H1 (cell line): ENCODE results near the gene CLPX. TPM values are rescaled to one million over a fixed set of nuclear protein-coding genes. Genes with fewer than 3 reads are reported as not detected.

Experiments
- CTCF ChIA-PET: fragments of 300-600 bp; sonication (Branson Sonifier 250); formaldehyde crosslinking; loops from one replicate; lab custom pipeline; 2021; ENCODE audit not compliant: partially characterized antibody; lab: Charles Lee
- POLR2A ChIA-PET: fragments of 300-600 bp; sonication (Branson Sonifier 250); formaldehyde crosslinking; loops from one replicate; lab custom pipeline; 2021; ENCODE audit warnings: inconsistent platforms; ENCODE audit not compliant: partially characterized antibody; lab: Charles Lee
- DNase-seq, 2 experiments: peaks; one replicate each; pipeline versions ENCODE4 v3.0.0 to v3.0.0-alpha.2; 2010 to 2022; ENCODE audit warnings: low spot score in 2 of 2, low read depth in 1 of 2, mixed read lengths in 1 of 2
- FAIRE-seq: peaks from 2 replicates; lab custom pipeline; 2011; peaks lifted over from hg19 to GRCh38; lab: Jason Lieb, UNC
- H2AFZ ChIP-seq: 2 replicates; pipeline ENCODE4 v1.8.1; 2012; ENCODE audit warnings: low read length, inconsistent platforms
- H2AK5ac ChIP-seq: 2 replicates; pipeline ENCODE4 v1.6.1; 2013; ENCODE audit warnings: low read depth, low read length
- H2BK120ac ChIP-seq: replicated peaks from 2 replicates; pipeline ENCODE3; 2013; ENCODE audit warnings: low read depth, low read length, inconsistent platforms
- H2BK12ac ChIP-seq: 2 replicates; pipeline ENCODE4 v1.6.1; 2013; ENCODE audit warnings: low read depth, low read length
- H2BK15ac ChIP-seq: 2 replicates; pipeline ENCODE4 v1.6.1; 2013; ENCODE audit warnings: low read length
- H2BK20ac ChIP-seq: 2 replicates; pipeline ENCODE4 v1.6.1; 2013; ENCODE audit warnings: low read length
- H2BK5ac ChIP-seq: 2 replicates; pipeline ENCODE4 v1.6.1; 2013; ENCODE audit warnings: low read depth, low read length
- H3K14ac ChIP-seq: 2 replicates; pipeline ENCODE4 v1.6.1; 2013; ENCODE audit warnings: inconsistent platforms; ENCODE audit not compliant: insufficient read length
- H3K18ac ChIP-seq: 2 replicates; pipeline ENCODE4 v1.6.1; 2013; ENCODE audit warnings: low read length; ENCODE audit errors: extremely low read depth
- H3K23ac ChIP-seq: 2 replicates; pipeline ENCODE4 v1.6.1; 2013; ENCODE audit warnings: inconsistent platforms; ENCODE audit not compliant: insufficient read length
- H3K23me2 ChIP-seq: 2 replicates; pipeline ENCODE4 v1.6.1; 2013; ENCODE audit warnings: low read depth, low read length
- H3K27ac ChIP-seq: 2 replicates; pipeline ENCODE4 v1.6.1; 2011; ENCODE audit warnings: low read depth, low read length, inconsistent platforms
- H3K27me3 ChIP-seq, 4 experiments: replicated peaks in 1 of 4; 1 replicate in 1 of 4; 2 replicates in 3 of 4; pipeline versions ENCODE4 v1.6.1 to v1.8.1; 2011 to 2013; ENCODE audit warnings: low read length in 3 of 4, mild to moderate bottlenecking in 3 of 4, inconsistent platforms in 2 of 4, mixed read lengths in 2 of 4, moderate library complexity in 1 of 4; ENCODE audit not compliant: control insufficient read depth in 3 of 4, insufficient read depth in 3 of 4; ENCODE audit errors: extremely low read depth in 1 of 4
- H3K36me3 ChIP-seq, 4 experiments: 2 replicates each; pipeline versions ENCODE4 v1.6.1 to v1.8.1; 2011 to 2013; ENCODE audit warnings: mild to moderate bottlenecking in 4 of 4, low read length in 3 of 4, moderate library complexity in 2 of 4, control low read depth in 1 of 4, inconsistent platforms in 1 of 4; ENCODE audit not compliant: insufficient read depth in 4 of 4, control insufficient read depth in 2 of 4
- H3K4ac ChIP-seq: replicated peaks from 2 replicates; pipeline ENCODE3; 2013; ENCODE audit warnings: low read length, low read depth, mixed read lengths, inconsistent platforms; ENCODE audit not compliant: insufficient read length
- H3K4me1 ChIP-seq, 4 experiments: replicated peaks in 1 of 4; 1 replicate in 1 of 4; 2 replicates in 3 of 4; pipeline versions ENCODE4 v1.6.1 to v1.8.1; 2011 to 2013; ENCODE audit warnings: low read length in 3 of 4, inconsistent platforms in 2 of 4, mixed read lengths in 1 of 4; ENCODE audit not compliant: insufficient read depth in 4 of 4, control insufficient read depth in 3 of 4
- H3K4me2 ChIP-seq, 2 experiments: 2 replicates each; pipeline versions ENCODE4 v1.6.1 to v1.8.1; 2011 to 2013; ENCODE audit warnings: low read depth in 2 of 2, low read length in 2 of 2, control low read depth in 1 of 2, inconsistent platforms in 1 of 2, mild to moderate bottlenecking in 1 of 2; ENCODE audit not compliant: insufficient read depth in 1 of 2
- H3K4me3 ChIP-seq, 4 experiments: fragments of 200-600, 300-600 bp in 1 of 4; sonication (generic), shearing (Covaris generic), sonication (Bioruptor Twin) in 1 of 4; 2 replicates each; pipeline versions ENCODE4 v1.5.1 to v1.8.1; 2011 to 2016; ENCODE audit warnings: low read length in 4 of 4, low read depth in 3 of 4, control low read depth in 2 of 4, inconsistent platforms in 2 of 4, mild to moderate bottlenecking in 2 of 4, mixed read lengths in 1 of 4, moderate library complexity in 1 of 4; ENCODE audit not compliant: insufficient read depth in 2 of 4; ENCODE audit errors: extremely low read depth in 1 of 4
- H3K56ac ChIP-seq: replicated peaks from 2 replicates; pipeline ENCODE3; 2013; ENCODE audit warnings: low read depth, mild to moderate bottlenecking, mixed read lengths, low read length, inconsistent platforms; ENCODE audit not compliant: insufficient read length
- H3K79me1 ChIP-seq: 2 replicates; pipeline ENCODE4 v1.6.1; 2013; ENCODE audit warnings: low read depth, low read length, control low read depth
- H3K79me2 ChIP-seq, 2 experiments: 2 replicates each; pipeline versions ENCODE4 v1.6.1 to v1.8.1; 2012 to 2013; ENCODE audit warnings: low read length in 2 of 2, mild to moderate bottlenecking in 2 of 2, inconsistent platforms in 1 of 2; ENCODE audit not compliant: insufficient read depth in 2 of 2, control insufficient read depth in 1 of 2
- H3K9ac ChIP-seq, 4 experiments: replicated peaks in 1 of 4; 1 replicate in 1 of 4; 2 replicates in 3 of 4; pipeline versions ENCODE4 v1.6.1 to v1.8.1; 2011 to 2013; ENCODE audit warnings: low read depth in 3 of 4, low read length in 3 of 4, control low read depth in 2 of 4, mild to moderate bottlenecking in 2 of 4, moderate library complexity in 2 of 4, inconsistent platforms in 1 of 4; ENCODE audit errors: extremely low read depth in 1 of 4
- H3K9me3 ChIP-seq, 2 experiments: 2 replicates each; pipeline versions ENCODE4 v1.6.1 to v1.8.1; 2012 to 2013; ENCODE audit warnings: mild to moderate bottlenecking in 2 of 2, moderate library complexity in 2 of 2, control low read depth in 1 of 2, inconsistent platforms in 1 of 2, low read depth in 1 of 2, low read length in 1 of 2, mixed read lengths in 1 of 2; ENCODE audit not compliant: insufficient read depth in 2 of 2
- H4K20me1 ChIP-seq, 2 experiments: replicated peaks in 1 of 2; 2 replicates each; pipeline versions ENCODE3 to v1.8.1; 2011 to 2013; ENCODE audit warnings: inconsistent platforms in 2 of 2, low read length in 2 of 2, mild to moderate bottlenecking in 1 of 2; ENCODE audit not compliant: insufficient read depth in 2 of 2, control insufficient read depth in 1 of 2
- H4K5ac ChIP-seq: 2 replicates; pipeline ENCODE4 v1.6.1; 2013; ENCODE audit warnings: low read length, low read depth, mixed read lengths, inconsistent platforms; ENCODE audit not compliant: insufficient read length
- H4K8ac ChIP-seq: 2 replicates; pipeline ENCODE4 v1.8.0; 2013; ENCODE audit warnings: mild to moderate bottlenecking, moderate library complexity, low read length, inconsistent platforms; ENCODE audit not compliant: insufficient read depth; ENCODE audit errors: extremely low read depth
- H4K91ac ChIP-seq: replicated peaks from 2 replicates; pipeline ENCODE3; 2013; ENCODE audit warnings: low read length, mixed read lengths, inconsistent platforms; ENCODE audit not compliant: insufficient read length
- CBX5 ChIP-seq: fragments of 300-800, 300-1000 bp; sonication (generic); IDR thresholded peaks from 2 replicates; pipeline ENCODE4 v1.7.1; 2016; ENCODE audit warnings: antibody characterized with exemption, low read length, low read depth
- CEBPB ChIP-seq: IDR thresholded peaks from 2 replicates; pipeline ENCODE4 v1.6.1; 2012; ENCODE audit warnings: low read depth, low read length
- CHD2 ChIP-seq: IDR thresholded peaks from 2 replicates; pipeline ENCODE4 v1.6.1; 2012; ENCODE audit warnings: low read length, improper control_type of control experiment
- EZH2 ChIP-seq: fragments of 200-600 bp; sonication (generic); IDR thresholded peaks from 2 replicates; pipeline ENCODE4 v1.7.1; 2012; ENCODE audit warnings: low read depth, mild to moderate bottlenecking, moderate library complexity, low read length, inconsistent platforms; ENCODE audit not compliant: severe bottlenecking
- GABPA ChIP-seq: IDR thresholded peaks from 2 replicates; pipeline ENCODE4 v1.6.1; 2011; ENCODE audit warnings: mild to moderate bottlenecking, low read length, moderate library complexity, borderline replicate concordance; ENCODE audit not compliant: insufficient read depth
- GTF2F1 ChIP-seq: IDR thresholded peaks from 2 replicates; pipeline ENCODE4 v1.6.1; 2012; ENCODE audit warnings: low read depth, low read length, improper control_type of control experiment, borderline replicate concordance
- HDAC2 ChIP-seq, 2 experiments: fragments of 300-600 bp in 1 of 2; sonication (generic) in 1 of 2; IDR thresholded peaks; 2 replicates each; pipeline ENCODE4 v1.6.1; 2011 to 2012; ENCODE audit warnings: low read depth in 2 of 2, low read length in 2 of 2, mild to moderate bottlenecking in 2 of 2, moderate library complexity in 2 of 2, borderline replicate concordance in 1 of 2, inconsistent platforms in 1 of 2
- NRF1 ChIP-seq: IDR thresholded peaks from 2 replicates; pipeline ENCODE4 v1.6.1; 2011; ENCODE audit warnings: mild to moderate bottlenecking, low read depth, low read length, improper control_type of control experiment
- SIX5 ChIP-seq: IDR thresholded peaks from 2 replicates; pipeline ENCODE4 v1.6.1; 2011; ENCODE audit warnings: mild to moderate bottlenecking, low read depth, low read length
- SP2 ChIP-seq: IDR thresholded peaks from 2 replicates; pipeline ENCODE4 v1.6.1; 2012; ENCODE audit warnings: mild to moderate bottlenecking, low read length, inconsistent platforms
- TBP ChIP-seq: IDR thresholded peaks from 2 replicates; pipeline ENCODE4 v1.6.1; 2011; ENCODE audit warnings: low read depth, low read length, improper control_type of control experiment
- WGBS, 2 experiments: shearing (Covaris generic) in 1 of 2; methylation state at CpG; one replicate each; pipeline versions ENCODE4 v1.1.6 to v1.1.7; 2013 to 2015; ENCODE audit warnings: low lambda C conversion rate in 2 of 2, mixed read lengths in 2 of 2, inconsistent platforms in 1 of 2, low coverage in 1 of 2, missing lambda C conversion rate in 1 of 2; ENCODE audit not compliant: insufficient replicate concordance in 2 of 2, insufficient coverage in 1 of 2, insufficient read length in 1 of 2; ENCODE audit errors: extremely low coverage in 1 of 2, missing lambda C conversion rate in 1 of 2; 5-methylcytosine and 5-hydroxymethylcytosine counted together
- polyA plus RNA-seq, 7 experiments: library from polyadenylated mRNA; depleted of rRNA in 3 of 7; stranded (reverse) in 5 of 7; unstranded in 2 of 7; fragments of >200 nt in 5 of 7; fragments of 200-250 nt in 2 of 7; gene quantifications; 1 replicate in 5 of 7; 2 replicates in 1 of 7; 4 replicates in 1 of 7; pipeline versions ENCODE4 v1.2.1 to v1.2.3, GENCODE V29; 2011 to 2013; ENCODE audit warnings: missing spikeins in 2 of 7, mixed read lengths in 2 of 7
- total RNA-seq: library from RNA; stranded (reverse); fragmentation: NEBNext Ultra II Directional; extraction: Animal tissue kit (Norgen Biotek cat#: 25700); gene quantifications from 2 replicates; pipeline ENCODE4 v1.2.1, GENCODE V29; 2021
- TF ChIP-seq, protein P1 (sequence below), 3 experiments: IDR thresholded peaks; 1 replicate in 2 of 3; 2 replicates in 1 of 3; pipeline versions ENCODE4 v1.5.1 to v1.6.1; 2011; ENCODE audit warnings: low read length in 3 of 3, mild to moderate bottlenecking in 3 of 3, inconsistent platforms in 2 of 3, low read depth in 1 of 3, moderate library complexity in 1 of 3; ENCODE audit not compliant: insufficient read depth in 1 of 3; ENCODE audit errors: control extremely low read depth in 1 of 3

The CLPX gene
- total and polyA plus RNA-seq, 2 of the 8 experiments (the other 6 are each of a cell fraction or from before 2014, with no cell fraction given), result 10.5 to 53.6 TPM

DNA sequence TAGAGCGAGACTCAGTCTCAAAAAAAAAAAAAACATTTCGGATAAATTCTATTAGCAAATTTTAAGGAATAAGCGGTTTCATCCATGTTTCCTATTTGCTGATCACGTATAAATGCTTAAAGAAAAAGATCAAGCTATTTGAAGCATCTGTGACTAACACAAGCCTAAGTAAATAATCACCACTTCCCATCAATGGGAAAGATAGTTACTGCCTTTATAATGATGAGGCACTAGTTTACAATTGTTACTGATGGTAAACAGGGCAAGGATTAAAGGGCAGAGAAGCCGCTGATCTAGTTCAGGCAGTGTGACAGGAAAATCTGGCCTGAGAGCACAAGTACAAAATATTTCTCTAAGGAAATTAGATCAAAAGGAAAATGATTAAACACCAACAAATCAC is 13.7 kb downstream of the CLPX start:
- no peak overlapping the region for H4K5ac ChIP-seq
- no peak overlapping the region for H3K18ac ChIP-seq
- no peak overlapping the region for H4K91ac ChIP-seq
- H2AK5ac ChIP-seq, result no peak overlapping the region
- H4K8ac ChIP-seq, result no peak overlapping the region
- H3K79me2 ChIP-seq, result no peaks in the 10 kb centered on the region; a peak in 1 of 4 replicates
- peaks cover 2 to 3% of the 10 kb centered on the region in 2 experiments for H4K20me1 ChIP-seq
- H3K4ac ChIP-seq, result no peak overlapping the region
- H2BK15ac ChIP-seq, result no peak overlapping the region
- CTCF ChIA-PET, result interaction anchor here (0.6 kb wide), 1 partner anchor 84 kb away, joined by 3 read pairs; no protein-coding TSS in a partner anchor
- no peak overlapping the region for H2BK5ac ChIP-seq
- H3K27ac ChIP-seq, result no peak overlapping the region
- no peak overlapping the region for H3K23ac ChIP-seq
- no peaks in the 10 kb centered on the region for H3K79me1 ChIP-seq
- H3K27me3 ChIP-seq, result no peaks in the 10 kb centered on the region; a peak in 1 of 7 replicates
- no peak overlapping the region for H3K4me2 ChIP-seq
- peaks cover 0 to 21% (median 6%) of the 10 kb centered on the region in 4 experiments; a peak in 3 of 8 replicates for H3K36me3 ChIP-seq
- no peak overlapping the region for H2AFZ ChIP-seq
- H3K4me1 ChIP-seq, result no peaks in the 10 kb centered on the region
- H3K56ac ChIP-seq, result no peak overlapping the region
- 95% methylated on average over 5 of the region's 5 CpGs; no CpG with 5 or more reads in 1 of the 2 experiments for WGBS, 2 experiments
- no peaks in the 10 kb centered on the region for H3K23me2 ChIP-seq
- H2BK12ac ChIP-seq, result no peak overlapping the region
- no peak overlapping the region for H3K4me3 ChIP-seq
- no peak overlapping the region for H3K14ac ChIP-seq
- no peak overlapping the region for H2BK20ac ChIP-seq
- no peaks in the 10 kb centered on the region for H3K9me3 ChIP-seq
- FAIRE-seq (no peak), DNase-seq (no peak)
- POLR2A ChIA-PET, result interaction anchor here (1.5 to 2.7 kb wide), 3 partner anchors 9 to 129 kb away, joined by 3 to 6 read pairs (median 3); partner anchors contain the start of gene CLPX
- no peak overlapping the region for H3K9ac ChIP-seq
- no peak overlapping the region for H2BK120ac ChIP-seq
- TF ChIP-seq CBX5, result no peak
- TF ChIP-seq CHD2, result no peak
- TF ChIP-seq GABPA, result no peak
- TF ChIP-seq HDAC2 (IDR thresholded peaks at IDR 0.05; ENCODE audit: borderline replicate concordance in 1 of 2, low read depth in 2 of 2, low read length in 2 of 2), result no peak
- TF ChIP-seq, protein P1, sequence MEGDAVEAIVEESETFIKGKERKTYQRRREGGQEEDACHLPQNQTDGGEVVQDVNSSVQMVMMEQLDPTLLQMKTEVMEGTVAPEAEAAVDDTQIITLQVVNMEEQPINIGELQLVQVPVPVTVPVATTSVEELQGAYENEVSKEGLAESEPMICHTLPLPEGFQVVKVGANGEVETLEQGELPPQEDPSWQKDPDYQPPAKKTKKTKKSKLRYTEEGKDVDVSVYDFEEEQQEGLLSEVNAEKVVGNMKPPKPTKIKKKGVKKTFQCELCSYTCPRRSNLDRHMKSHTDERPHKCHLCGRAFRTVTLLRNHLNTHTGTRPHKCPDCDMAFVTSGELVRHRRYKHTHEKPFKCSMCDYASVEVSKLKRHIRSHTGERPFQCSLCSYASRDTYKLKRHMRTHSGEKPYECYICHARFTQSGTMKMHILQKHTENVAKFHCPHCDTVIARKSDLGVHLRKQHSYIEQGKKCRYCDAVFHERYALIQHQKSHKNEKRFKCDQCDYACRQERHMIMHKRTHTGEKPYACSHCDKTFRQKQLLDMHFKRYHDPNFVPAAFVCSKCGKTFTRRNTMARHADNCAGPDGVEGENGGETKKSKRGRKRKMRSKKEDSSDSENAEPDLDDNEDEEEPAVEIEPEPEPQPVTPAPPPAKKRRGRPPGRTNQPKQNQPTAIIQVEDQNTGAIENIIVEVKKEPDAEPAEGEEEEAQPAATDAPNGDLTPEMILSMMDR (IDR thresholded peaks at IDR 0.05; ENCODE audit: control extremely low read depth in 1 of 3, insufficient read depth in 1 of 3, low read depth in 1 of 3, low read length in 3 of 3), result no peak
- no peak for TF ChIP-seq GTF2F1
- TF ChIP-seq SIX5, result no peak
- TF ChIP-seq TBP, result no peak
- TF ChIP-seq EZH2, result no peak
- no peak for TF ChIP-seq SP2
- no peak for TF ChIP-seq CEBPB
- TF ChIP-seq NRF1, result no peak
